Measurements from ENCODE around the gene ANGPTL8. TPM values are rescaled to one million over a fixed set of nuclear protein-coding genes. Genes with fewer than 3 reads are reported as not detected.

The ANGPTL8 gene
- total and polyA plus RNA-seq, 2 experiments from 2014 or later = not detected

- H4K20me1 ChIP-seq (replicated peaks; ENCODE audit: insufficient read depth) = no peaks in the 10 kb centered on the region
- peaks cover 8% of the 10 kb centered on the region; the same call in 1 of the 2 replicates for H3K4me1 ChIP-seq (ENCODE audit: insufficient read depth)
- no peaks in the 10 kb centered on the region for H3K9me3 Mint-ChIP-seq
- H3K79me2 ChIP-seq (replicated peaks; ENCODE audit: insufficient read depth) = no peaks in the 10 kb centered on the region
- peaks cover 4% of the 10 kb centered on the region for H3K4me1 Mint-ChIP-seq
- peaks cover 5% of the 10 kb centered on the region for H3K27me3 Mint-ChIP-seq (ENCODE audit: insufficient read depth, low read depth, poor library complexity)
- H3K9me2 ChIP-seq (ENCODE audit: insufficient read depth) = no peaks in the 10 kb centered on the region
- H2AFZ ChIP-seq = no peak overlapping the region
- H3K27ac Mint-ChIP-seq = no peak overlapping the region
- H3K4me3 Mint-ChIP-seq = no peak overlapping the region
- no peak overlapping the region for H3K4me3 ChIP-seq
- H3K4me2 ChIP-seq = no peak overlapping the region
- peaks cover 21% of the 10 kb centered on the region for H3K36me3 Mint-ChIP-seq (ENCODE audit: low read depth)
- ATAC-seq (no peak), DNase-seq (ENCODE audit: low spot score) (no peak)
- H3K27me3 ChIP-seq (ENCODE audit: insufficient read depth) = no peaks in the 10 kb centered on the region
- H3K36me3 ChIP-seq (ENCODE audit: insufficient read depth) = no peaks in the 10 kb centered on the region; the same call in 1 of the 2 replicates
- TF ChIP-seq STAT1 (IDR thresholded peaks at IDR 0.05; ENCODE audit: unreplicated experiment) (no peak), REST (IDR thresholded peaks at IDR 0.05; ENCODE audit: unreplicated experiment) (no peak), ZNF114 (CRISPR knock-in tag; IDR thresholded peaks at IDR 0.05) (no peak), ZNF462 (CRISPR knock-in tag; IDR thresholded peaks at IDR 0.05) (no peak), EZH2phosphoT487 (IDR thresholded peaks at IDR 0.05; ENCODE audit: unreplicated experiment) (no peak), ZNF331 (CRISPR knock-in tag; IDR thresholded peaks at IDR 0.05; ENCODE audit: low read depth) (no peak), CTCF (conservative IDR thresholded peaks at IDR 0.05; ENCODE audit: low read depth in 2 of 2) (no peak), NANOG (IDR thresholded peaks at IDR 0.05; ENCODE audit: borderline replicate concordance) (no peak)
- H3K27ac ChIP-seq (ENCODE audit: low read depth) = no peak overlapping the region
- peaks cover 16% of the 10 kb centered on the region for H3F3A ChIP-seq (replicated peaks; ENCODE audit: low read depth)
Measured at GRCh38 chr19:11192957-11193939, 46.2 kb upstream of the ANGPTL8 start.
